ENCODE data around the gene KAZN. TPM values are rescaled to one million over a fixed set of nuclear protein-coding genes. Genes with fewer than 3 reads are reported as not detected.

KAZN gene
- total RNA-seq, 1 experiment from 2014 or later, result 3.4 TPM

- no peak for DNase-seq
- no peaks in the 10 kb centered on the region for H3K9me3 ChIP-seq
- no peaks in the 10 kb centered on the region for H3K27me3 ChIP-seq
- no peaks in the 10 kb centered on the region for H3K36me3 ChIP-seq
- H3K4me3 ChIP-seq, result no peak overlapping the region
Observed at GRCh38 chr1:14940285-14940870, 341.9 kb downstream of the KAZN start.

- peaks cover 2% of the 10 kb centered on the region; the same call in 1 of the 2 replicates for H3K36me3 ChIP-seq
- DNase-seq, result no peak
- no peaks in the 10 kb centered on the region for H3K27me3 ChIP-seq
- no peak overlapping the region for H3K4me3 ChIP-seq
- no peaks in the 10 kb centered on the region for H3K9me3 ChIP-seq
Observed at GRCh38 chr1:14941864-14942263, 343.4 kb downstream of the KAZN start.

GRCh38 chr1:14944471-14944985 is 346.0 kb downstream of the KAZN start:
- no peak for DNase-seq

GRCh38 chr1:14945132-14946010 is 346.9 kb downstream of the KAZN start:
- peak overlapping the region; percentile 41 for H3K4me3 ChIP-seq
- H3K9me3 ChIP-seq, result no peaks in the 10 kb centered on the region
- H3K27me3 ChIP-seq, result no peaks in the 10 kb centered on the region
- peak; percentile 89 for DNase-seq
- H3K36me3 ChIP-seq, result peaks cover 2% of the 10 kb centered on the region

More at GRCh38 chr1:14944471-14944985, 346.0 kb downstream of the KAZN start:
- Histone ChIP-seq H3K27me3 (no peaks in the 10 kb centered on the region), H3K9me3 (no peaks in the 10 kb centered on the region), H3K36me3 (peaks cover 2% of the 10 kb centered on the region), H3K4me3 (no peak overlapping the region)

- Histone ChIP-seq H3K9me3 (no peaks in the 10 kb centered on the region), H3K27me3 (no peaks in the 10 kb centered on the region), H3K4me3 (peak overlapping the region; percentile 41), H3K36me3 (peaks cover 2% of the 10 kb centered on the region)
- DNase-seq, result no peak
Observed at GRCh38 chr1:14946011-14946359, 347.5 kb downstream of the KAZN start.

GRCh38 chr1:14946684-14947238 is 348.3 kb downstream of the KAZN start:
- H3K4me3 ChIP-seq, result peak overlapping the region; percentile 41
- H3K36me3 ChIP-seq, result peaks cover 5% of the 10 kb centered on the region
- H3K27me3 ChIP-seq, result no peaks in the 10 kb centered on the region
- H3K9me3 ChIP-seq, result no peaks in the 10 kb centered on the region
- DNase-seq, result peak; percentile 63

- Histone ChIP-seq H3K9me3 (no peaks in the 10 kb centered on the region), H3K4me3 (peak overlapping the region; percentile 41), H3K36me3 (peaks cover 6% of the 10 kb centered on the region), H3K27me3 (no peaks in the 10 kb centered on the region)
- no peak for DNase-seq
Observed at GRCh38 chr1:14947421-14947820, 348.9 kb downstream of the KAZN start.

GRCh38 chr1:14948112-14948652 is 349.7 kb downstream of the KAZN start:
- Histone ChIP-seq H3K36me3 (peaks cover 6% of the 10 kb centered on the region), H3K9me3 (no peaks in the 10 kb centered on the region), H3K4me3 (no peak overlapping the region), H3K27me3 (no peaks in the 10 kb centered on the region)
- no peak for DNase-seq

GRCh38 chr1:14949270-14949835 is 350.9 kb downstream of the KAZN start:
- Histone ChIP-seq H3K4me3 (no peak overlapping the region), H3K27me3 (no peaks in the 10 kb centered on the region)

GRCh38 chr1:14949836-14950713 is 351.6 kb downstream of the KAZN start:
- Histone ChIP-seq H3K36me3 (peaks cover 6% of the 10 kb centered on the region), H3K4me3 (no peak overlapping the region), H3K9me3 (no peaks in the 10 kb centered on the region), H3K27me3 (no peaks in the 10 kb centered on the region)
- DNase-seq, result no peak

More at GRCh38 chr1:14949270-14949835, 350.9 kb downstream of the KAZN start:
- Histone ChIP-seq H3K9me3 (no peaks in the 10 kb centered on the region), H3K36me3 (peaks cover 6% of the 10 kb centered on the region)
- DNase-seq, result no peak

- Histone ChIP-seq H3K36me3 (peaks cover 4% of the 10 kb centered on the region), H3K27me3 (no peaks in the 10 kb centered on the region), H3K4me3 (no peak overlapping the region), H3K9me3 (no peaks in the 10 kb centered on the region)
- no peak for DNase-seq
Observed at GRCh38 chr1:14951766-14952165, 353.3 kb downstream of the KAZN start.

GRCh38 chr1:14952626-14953314 is 354.3 kb downstream of the KAZN start:
- Histone ChIP-seq H3K36me3 (peaks cover 4% of the 10 kb centered on the region), H3K27me3 (no peaks in the 10 kb centered on the region), H3K4me3 (no peak overlapping the region), H3K9me3 (no peaks in the 10 kb centered on the region)
- DNase-seq, result peak; percentile 91

GRCh38 chr1:14954210-14954609 is 355.7 kb downstream of the KAZN start:
- no peak overlapping the region for H3K4me3 ChIP-seq
- DNase-seq, result peak; percentile 72
- no peaks in the 10 kb centered on the region for H3K27me3 ChIP-seq
- peaks cover 4% of the 10 kb centered on the region for H3K36me3 ChIP-seq
- H3K9me3 ChIP-seq, result no peaks in the 10 kb centered on the region

GRCh38 chr1:14954930-14955329 is 356.4 kb downstream of the KAZN start:
- no peak for DNase-seq
- no peaks in the 10 kb centered on the region for H3K9me3 ChIP-seq
- H3K4me3 ChIP-seq, result no peak overlapping the region
- peaks cover 4% of the 10 kb centered on the region for H3K36me3 ChIP-seq
- no peaks in the 10 kb centered on the region for H3K27me3 ChIP-seq

GRCh38 chr1:14955402-14955801 is 356.9 kb downstream of the KAZN start:
- H3K27me3 ChIP-seq, result no peaks in the 10 kb centered on the region
- no peak for DNase-seq
- H3K9me3 ChIP-seq, result no peaks in the 10 kb centered on the region
- no peak overlapping the region for H3K4me3 ChIP-seq
- H3K36me3 ChIP-seq, result peaks cover 4% of the 10 kb centered on the region
